Measurements from ENCODE around the gene ACP2.

Gene ACP2

DNA sequence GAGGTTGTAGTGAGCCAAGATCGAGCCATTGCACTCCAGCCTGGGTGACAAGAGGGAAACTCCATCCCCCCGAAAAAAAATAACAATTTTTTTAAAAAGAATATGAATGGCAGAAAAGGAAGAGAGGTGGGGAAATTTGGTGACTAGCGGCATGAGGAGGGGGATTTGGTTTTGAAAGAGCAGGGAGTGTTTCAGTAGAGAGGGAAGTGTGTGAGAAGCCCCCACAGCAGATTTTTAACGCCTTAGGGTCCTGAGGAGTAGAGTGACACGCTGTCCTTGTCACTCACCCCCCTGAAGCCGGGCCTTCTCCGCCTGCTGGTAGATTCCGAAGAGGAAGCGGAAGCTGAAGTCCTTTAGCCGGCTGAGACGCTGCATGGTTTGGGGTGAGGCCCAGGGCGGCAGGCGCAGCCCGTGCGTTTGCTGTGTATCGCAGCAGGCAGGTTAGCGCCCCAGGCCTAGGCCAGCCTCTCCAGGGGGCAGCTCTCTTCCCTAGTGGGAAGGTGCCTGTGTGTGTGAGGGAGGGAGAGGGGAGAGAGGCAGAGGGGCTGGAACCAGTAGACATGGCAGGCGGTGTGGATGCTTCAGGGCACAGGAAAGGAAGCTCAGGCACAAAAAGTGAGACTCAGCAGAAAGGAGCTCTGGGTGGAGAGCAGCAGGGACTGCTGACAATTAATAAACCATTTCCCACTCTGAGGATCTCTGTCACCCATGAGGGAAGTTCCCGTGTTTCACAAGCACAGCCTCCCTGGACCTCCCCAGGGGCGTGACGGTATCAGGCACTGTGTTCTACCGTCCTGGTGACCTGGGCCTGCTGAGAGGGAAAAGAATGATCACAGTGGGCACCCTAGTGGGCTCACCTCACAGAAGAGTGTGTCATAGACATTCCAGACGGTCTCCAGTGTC lies 3.9 kb downstream of the ACP2 start:
- H3K36me3 ChIP-seq (ENCODE audit: control insufficient read depth in 2 of 2, insufficient read depth in 2 of 2, low read length in 2 of 2), result peaks cover 42 to 51% of the 10 kb centered on the region in 2 donors
- H3K27ac ChIP-seq (ENCODE audit: low read depth in 2 of 2, low read length in 2 of 2), result peak overlapping the region; percentile 1 to 46

DNA sequence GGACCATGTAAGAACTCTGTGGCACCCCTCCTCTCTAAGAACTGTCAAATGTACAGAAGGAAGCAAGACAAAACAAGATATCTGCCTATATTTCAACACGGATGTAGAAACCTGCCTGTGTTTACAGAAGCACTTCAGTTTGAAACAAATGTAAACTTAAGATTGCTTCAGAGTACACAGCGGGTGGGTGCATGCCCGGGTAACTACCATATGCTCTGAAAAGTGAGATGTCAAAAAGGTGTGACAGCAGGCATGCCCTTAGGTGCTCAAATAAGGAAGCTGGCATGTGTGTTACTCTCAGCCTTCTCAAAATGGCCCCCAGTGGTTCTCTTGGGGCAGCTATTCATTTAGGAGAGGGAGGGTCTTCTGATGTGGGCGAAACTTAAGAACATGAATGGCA lies 5.2 kb downstream of the ACP2 start:
- no peaks in the 10 kb centered on the region for H3K27me3 ChIP-seq (ENCODE audit: control insufficient read depth in 2 of 2, insufficient read depth in 2 of 2, low read length in 2 of 2)
- H3K27ac ChIP-seq (ENCODE audit: low read depth in 2 of 2, low read length in 2 of 2), result peak overlapping the region in 1 of 2 donors; percentile 10
- H3K9ac ChIP-seq (ENCODE audit: low read depth in 1 of 2, low read length in 2 of 2), result no peak overlapping the region
- peaks cover 10 to 12% of the 10 kb centered on the region in 2 donors for H3K4me1 ChIP-seq (ENCODE audit: control insufficient read depth in 2 of 2, insufficient read depth in 2 of 2, low read length in 2 of 2)
- H3K36me3 ChIP-seq (ENCODE audit: control insufficient read depth in 2 of 2, insufficient read depth in 2 of 2, low read length in 2 of 2), result peaks cover 53 to 62% of the 10 kb centered on the region in 2 donors
- H3K4me3 ChIP-seq (ENCODE audit: low read length in 2 of 2), result no peak overlapping the region
- H3K9me3 ChIP-seq (ENCODE audit: control insufficient read depth in 2 of 2, low read length in 2 of 2), result no peaks in the 10 kb centered on the region

More for the DNA sequence above, 3.9 kb downstream of the ACP2 start:
- H3K4me3 ChIP-seq (ENCODE audit: low read length in 2 of 2), result no peak overlapping the region
- peaks cover 16 to 17% of the 10 kb centered on the region in 2 donors for H3K4me1 ChIP-seq (ENCODE audit: control insufficient read depth in 2 of 2, insufficient read depth in 2 of 2, low read length in 2 of 2)
- no peak overlapping the region for H3K9ac ChIP-seq (ENCODE audit: low read depth in 1 of 2, low read length in 2 of 2)
- H3K27me3 ChIP-seq (ENCODE audit: control insufficient read depth in 2 of 2, insufficient read depth in 2 of 2, low read length in 2 of 2), result no peaks in the 10 kb centered on the region
- H3K9me3 ChIP-seq (ENCODE audit: control insufficient read depth in 2 of 2, low read length in 2 of 2), result no peaks in the 10 kb centered on the region

DNA sequence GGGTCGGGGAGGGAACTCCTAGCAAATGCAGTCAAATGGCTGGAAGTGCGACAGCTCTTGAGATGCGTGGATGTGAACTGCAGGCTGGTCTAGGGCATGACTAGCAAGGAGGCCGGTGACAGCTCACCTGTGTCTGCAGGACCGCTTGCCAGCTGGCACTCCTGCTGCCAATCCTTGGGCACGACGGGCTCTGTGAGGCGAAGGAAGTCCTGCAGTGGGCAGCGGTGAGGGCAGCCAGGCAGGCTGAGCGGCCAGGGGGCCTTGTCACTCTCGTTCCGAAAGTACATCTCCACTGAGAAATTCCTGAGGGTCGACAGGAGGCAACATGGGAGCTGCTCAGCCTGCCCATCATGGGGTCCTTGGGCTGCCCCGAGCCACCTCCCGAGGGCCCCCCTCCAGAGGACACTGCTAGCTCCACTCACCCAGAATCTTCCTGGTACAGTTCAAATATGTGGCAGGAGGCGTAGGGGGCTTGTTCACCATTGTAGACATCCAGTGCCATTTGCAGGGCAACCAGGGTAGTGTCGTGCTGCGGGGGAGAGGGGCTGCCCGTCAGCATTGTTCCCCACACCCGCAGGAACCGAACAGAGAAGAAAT lies 5.9 kb downstream of the ACP2 start:
- Histone ChIP-seq H3K36me3 (ENCODE audit: control insufficient read depth in 2 of 2, insufficient read depth in 2 of 2, low read length in 2 of 2) (peaks cover 57 to 62% of the 10 kb centered on the region in 2 donors), H3K27ac (ENCODE audit: low read depth in 2 of 2, low read length in 2 of 2) (peak overlapping the region in 1 of 2 donors; percentile 10)

DNA sequence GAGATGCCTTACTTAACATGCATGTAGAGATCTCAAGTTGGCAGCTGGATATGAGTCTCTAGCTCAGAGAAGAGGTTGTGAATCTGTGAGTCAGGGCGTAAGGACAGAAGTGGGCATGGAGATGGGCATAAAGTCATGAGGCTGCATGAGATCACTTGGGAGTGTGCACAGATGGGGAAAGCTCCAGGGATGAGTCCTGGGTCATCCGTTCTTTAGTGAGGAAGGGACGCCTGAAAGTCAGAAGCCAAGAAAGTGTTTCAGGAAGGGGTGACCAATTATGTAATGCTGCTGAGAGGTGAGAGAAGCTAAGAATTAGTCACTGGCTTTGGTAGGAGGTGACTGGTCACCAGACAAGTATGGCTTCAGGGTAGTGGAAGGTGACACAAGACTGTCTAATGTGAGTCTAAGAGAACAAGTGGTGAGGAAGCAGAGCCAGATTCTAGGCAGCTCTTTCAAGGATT lies 6.7 kb downstream of the ACP2 start:
- no peaks in the 10 kb centered on the region for H3K4me1 ChIP-seq (ENCODE audit: control insufficient read depth in 2 of 2, insufficient read depth in 2 of 2, low read length in 2 of 2)
- no peaks in the 10 kb centered on the region for H3K27me3 ChIP-seq (ENCODE audit: control insufficient read depth in 2 of 2, insufficient read depth in 2 of 2, low read length in 2 of 2)
- H3K4me3 ChIP-seq (ENCODE audit: low read length in 2 of 2), result no peak overlapping the region
- H3K27ac ChIP-seq (ENCODE audit: low read depth in 2 of 2, low read length in 2 of 2), result no peak overlapping the region
- H3K36me3 ChIP-seq (ENCODE audit: control insufficient read depth in 2 of 2, insufficient read depth in 2 of 2, low read length in 2 of 2), result peaks cover 57 to 59% of the 10 kb centered on the region in 2 donors
- no peak overlapping the region for H3K9ac ChIP-seq (ENCODE audit: low read depth in 1 of 2, low read length in 2 of 2)
- no peaks in the 10 kb centered on the region for H3K9me3 ChIP-seq (ENCODE audit: control insufficient read depth in 2 of 2, low read length in 2 of 2)

More for the DNA sequence above, 5.9 kb downstream of the ACP2 start:
- H3K27me3 ChIP-seq (ENCODE audit: control insufficient read depth in 2 of 2, insufficient read depth in 2 of 2, low read length in 2 of 2), result no peaks in the 10 kb centered on the region
- H3K9ac ChIP-seq (ENCODE audit: low read depth in 1 of 2, low read length in 2 of 2), result no peak overlapping the region
- H3K4me1 ChIP-seq (ENCODE audit: control insufficient read depth in 2 of 2, insufficient read depth in 2 of 2, low read length in 2 of 2), result peaks cover 5 to 8% of the 10 kb centered on the region in 2 donors
- no peak overlapping the region for H3K4me3 ChIP-seq (ENCODE audit: low read length in 2 of 2)
- H3K9me3 ChIP-seq (ENCODE audit: control insufficient read depth in 2 of 2, low read length in 2 of 2), result no peaks in the 10 kb centered on the region

DNA sequence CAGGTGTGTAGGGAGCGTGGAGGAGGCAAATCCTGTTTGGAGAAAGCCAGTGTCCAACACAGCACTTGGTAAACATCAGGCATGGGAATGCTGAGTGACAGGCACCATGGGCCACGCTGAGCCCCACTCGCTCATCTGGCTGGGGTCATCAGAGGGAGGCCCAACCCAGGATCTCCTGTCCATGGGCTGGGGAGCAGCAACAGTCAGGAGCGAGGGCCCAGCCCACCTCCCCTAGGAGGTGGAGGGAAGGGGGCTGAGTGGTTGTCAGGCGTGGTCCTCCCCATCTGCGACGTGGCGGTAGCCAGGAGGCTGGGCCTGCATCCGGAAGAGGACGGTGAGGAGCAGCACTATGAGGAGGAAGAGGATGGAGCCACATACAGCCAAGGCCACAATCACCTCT lies 8.8 kb downstream of the ACP2 start:
- H3K36me3 ChIP-seq (ENCODE audit: control insufficient read depth in 2 of 2, insufficient read depth in 2 of 2, low read length in 2 of 2), result peaks cover 48 to 49% of the 10 kb centered on the region in 2 donors
- no peak overlapping the region for H3K27ac ChIP-seq (ENCODE audit: low read depth in 2 of 2, low read length in 2 of 2)

DNA sequence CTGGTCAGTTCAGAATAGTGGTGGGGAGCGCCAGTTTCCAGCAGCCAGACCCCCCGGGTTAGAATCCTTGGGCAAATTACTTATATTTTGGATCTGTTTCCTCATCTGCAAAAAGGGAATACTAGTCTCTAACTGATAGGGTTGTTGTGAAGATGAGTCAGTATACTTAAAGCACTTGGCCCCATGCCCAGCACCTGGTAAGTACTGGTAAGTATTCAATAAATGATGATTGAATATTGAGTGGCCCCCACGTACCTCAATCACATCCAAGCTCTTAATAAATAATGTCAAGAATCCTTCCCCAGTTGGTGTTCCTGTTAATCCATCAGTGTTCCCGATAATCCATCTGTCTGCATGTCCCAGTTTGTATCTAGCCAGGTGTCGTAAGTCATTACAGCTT lies 12.1 kb downstream of the ACP2 start:
- H3K4me3 ChIP-seq (ENCODE audit: low read length in 2 of 2), result no peak overlapping the region
- H3K4me1 ChIP-seq (ENCODE audit: control insufficient read depth in 2 of 2, insufficient read depth in 2 of 2, low read length in 2 of 2), result peaks cover 0 to 4% of the 10 kb centered on the region in 2 donors
- no peak overlapping the region for H3K9ac ChIP-seq (ENCODE audit: low read depth in 1 of 2, low read length in 2 of 2)
- peaks cover 26% of the 10 kb centered on the region in 2 donors for H3K36me3 ChIP-seq (ENCODE audit: control insufficient read depth in 2 of 2, insufficient read depth in 2 of 2, low read length in 2 of 2)
- H3K27me3 ChIP-seq (ENCODE audit: control insufficient read depth in 2 of 2, insufficient read depth in 2 of 2, low read length in 2 of 2), result no peaks in the 10 kb centered on the region
- no peak overlapping the region for H3K27ac ChIP-seq (ENCODE audit: low read depth in 2 of 2, low read length in 2 of 2)
- H3K9me3 ChIP-seq (ENCODE audit: control insufficient read depth in 2 of 2, low read length in 2 of 2), result no peaks in the 10 kb centered on the region

More for the DNA sequence above, 8.8 kb downstream of the ACP2 start:
- Histone ChIP-seq H3K9me3 (ENCODE audit: control insufficient read depth in 2 of 2, low read length in 2 of 2) (no peaks in the 10 kb centered on the region), H3K4me1 (ENCODE audit: control insufficient read depth in 2 of 2, insufficient read depth in 2 of 2, low read length in 2 of 2) (no peaks in the 10 kb centered on the region), H3K27me3 (ENCODE audit: control insufficient read depth in 2 of 2, insufficient read depth in 2 of 2, low read length in 2 of 2) (no peaks in the 10 kb centered on the region), H3K9ac (ENCODE audit: low read depth in 1 of 2, low read length in 2 of 2) (no peak overlapping the region), H3K4me3 (ENCODE audit: low read length in 2 of 2) (no peak overlapping the region)

DNA sequence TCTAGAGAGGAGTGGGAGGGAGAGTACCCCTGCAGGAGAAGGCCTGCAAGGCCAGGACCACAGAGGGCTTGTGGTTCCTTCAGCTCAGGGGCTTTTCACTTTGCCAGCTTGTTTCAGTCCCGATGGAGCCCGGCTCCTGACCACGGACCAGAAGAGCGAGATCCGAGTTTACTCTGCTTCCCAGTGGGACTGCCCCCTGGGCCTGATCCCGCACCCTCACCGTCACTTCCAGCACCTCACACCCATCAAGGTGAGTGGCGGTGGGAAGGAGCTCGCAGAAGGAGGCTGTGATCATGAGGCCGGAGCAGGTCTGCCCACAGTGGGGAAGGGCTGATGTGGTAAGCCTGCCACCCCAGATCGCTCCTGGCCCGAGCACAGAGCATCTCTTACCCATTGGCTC lies 13.5 kb downstream of the ACP2 start:
- no peaks in the 10 kb centered on the region for H3K27me3 ChIP-seq (ENCODE audit: control insufficient read depth in 2 of 2, insufficient read depth in 2 of 2, low read length in 2 of 2)
- H3K27ac ChIP-seq (ENCODE audit: low read depth in 2 of 2, low read length in 2 of 2), result no peak overlapping the region
- H3K4me1 ChIP-seq (ENCODE audit: control insufficient read depth in 2 of 2, insufficient read depth in 2 of 2, low read length in 2 of 2), result peaks cover 0 to 4% of the 10 kb centered on the region in 2 donors
- H3K9me3 ChIP-seq (ENCODE audit: control insufficient read depth in 2 of 2, low read length in 2 of 2), result no peaks in the 10 kb centered on the region
- H3K36me3 ChIP-seq (ENCODE audit: control insufficient read depth in 2 of 2, insufficient read depth in 2 of 2, low read length in 2 of 2), result peaks cover 19 to 20% of the 10 kb centered on the region in 2 donors
- H3K9ac ChIP-seq (ENCODE audit: low read depth in 1 of 2, low read length in 2 of 2), result no peak overlapping the region
- H3K4me3 ChIP-seq (ENCODE audit: low read length in 2 of 2), result no peak overlapping the region

DNA sequence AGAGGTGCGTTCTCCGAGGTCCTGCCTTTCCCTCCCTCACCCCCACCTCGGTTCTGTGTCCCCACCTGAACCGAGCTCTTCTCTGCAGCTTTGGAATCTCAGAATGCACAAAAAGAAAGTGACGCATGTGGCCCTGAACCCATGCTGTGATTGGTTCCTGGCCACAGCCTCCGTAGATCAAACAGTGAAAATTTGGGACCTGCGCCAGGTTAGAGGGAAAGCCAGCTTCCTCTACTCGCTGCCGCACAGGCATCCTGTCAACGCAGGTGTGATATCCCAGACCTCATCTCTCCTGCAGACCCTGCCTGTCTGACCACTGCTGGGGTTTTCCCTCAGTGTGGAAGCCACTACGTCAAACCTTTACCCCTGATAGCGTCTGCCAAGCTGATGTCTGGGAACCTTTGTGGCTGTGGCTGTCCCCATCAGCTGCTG lies 13.9 kb downstream of the ACP2 start:
- Histone ChIP-seq H3K27me3 (ENCODE audit: control insufficient read depth in 2 of 2, insufficient read depth in 2 of 2, low read length in 2 of 2) (no peaks in the 10 kb centered on the region), H3K9ac (ENCODE audit: low read depth in 1 of 2, low read length in 2 of 2) (no peak overlapping the region), H3K27ac (ENCODE audit: low read depth in 2 of 2, low read length in 2 of 2) (no peak overlapping the region)

DNA sequence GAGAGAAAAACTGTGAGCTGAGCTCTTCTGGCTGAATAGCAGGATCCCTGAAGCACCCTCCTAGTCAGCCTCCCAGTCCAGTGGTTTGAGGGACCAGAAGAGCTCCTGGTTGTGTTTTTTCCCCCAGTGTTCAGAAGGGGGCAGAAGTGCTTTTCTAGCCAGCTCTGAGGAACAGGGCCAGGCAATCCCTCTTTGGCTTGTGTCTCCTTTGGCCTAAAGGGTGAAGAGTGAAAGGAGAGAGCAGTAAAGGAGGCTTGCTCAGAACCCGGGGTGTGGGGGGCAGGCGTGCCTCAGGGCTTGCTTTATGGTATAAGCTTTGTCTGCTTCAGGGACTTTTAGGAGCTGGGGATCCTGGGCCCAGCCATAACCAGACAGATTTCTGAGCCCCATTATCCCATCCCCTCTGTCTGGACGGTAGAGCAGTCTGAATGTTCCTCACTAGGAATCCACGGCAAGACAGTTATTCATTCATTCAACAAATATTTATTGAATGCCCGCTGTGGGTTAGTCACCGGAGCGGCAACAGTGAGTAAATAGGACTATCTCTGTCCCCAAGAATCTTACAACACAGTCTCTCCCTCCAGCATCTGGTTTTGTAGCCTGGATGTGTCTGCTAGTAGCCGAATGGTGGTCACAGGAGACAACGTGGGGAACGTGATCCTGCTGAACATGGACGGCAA lies 14.5 kb downstream of the ACP2 start:
- peaks cover 8 to 10% of the 10 kb centered on the region in 2 donors for H3K36me3 ChIP-seq (ENCODE audit: control insufficient read depth in 2 of 2, insufficient read depth in 2 of 2, low read length in 2 of 2)
- peak overlapping the region; percentile 47 to 60 for H3K4me3 ChIP-seq (ENCODE audit: low read length in 2 of 2)
- H3K9ac ChIP-seq (ENCODE audit: low read depth in 1 of 2, low read length in 2 of 2), result no peak overlapping the region
- H3K4me1 ChIP-seq (ENCODE audit: control insufficient read depth in 2 of 2, insufficient read depth in 2 of 2, low read length in 2 of 2), result peaks cover 0 to 4% of the 10 kb centered on the region in 2 donors
- no peaks in the 10 kb centered on the region for H3K9me3 ChIP-seq (ENCODE audit: control insufficient read depth in 2 of 2, low read length in 2 of 2)
- no peaks in the 10 kb centered on the region for H3K27me3 ChIP-seq (ENCODE audit: control insufficient read depth in 2 of 2, insufficient read depth in 2 of 2, low read length in 2 of 2)
- no peak overlapping the region for H3K27ac ChIP-seq (ENCODE audit: low read depth in 2 of 2, low read length in 2 of 2)

More for the DNA sequence above, 13.9 kb downstream of the ACP2 start:
- Histone ChIP-seq H3K36me3 (ENCODE audit: control insufficient read depth in 2 of 2, insufficient read depth in 2 of 2, low read length in 2 of 2) (peaks cover 14 to 15% of the 10 kb centered on the region in 2 donors), H3K4me1 (ENCODE audit: control insufficient read depth in 2 of 2, insufficient read depth in 2 of 2, low read length in 2 of 2) (peaks cover 0 to 4% of the 10 kb centered on the region in 2 donors), H3K9me3 (ENCODE audit: control insufficient read depth in 2 of 2, low read length in 2 of 2) (no peaks in the 10 kb centered on the region), H3K4me3 (ENCODE audit: low read length in 2 of 2) (peak overlapping the region; percentile 47 to 60)

Data from mucosa of rectum (tissue), 2 donors.